ENCODE measurements around the gene GOLGA8A. TPM values are rescaled to one million over a fixed set of nuclear protein-coding genes. Genes with fewer than 3 reads are reported as not detected.

GOLGA8A gene
- total and polyA plus RNA-seq, 2 donors (not counting 3 experiments of a cell fraction or from before 2014, with no cell fraction given), result 17.8 to 61.1 TPM

DNA sequence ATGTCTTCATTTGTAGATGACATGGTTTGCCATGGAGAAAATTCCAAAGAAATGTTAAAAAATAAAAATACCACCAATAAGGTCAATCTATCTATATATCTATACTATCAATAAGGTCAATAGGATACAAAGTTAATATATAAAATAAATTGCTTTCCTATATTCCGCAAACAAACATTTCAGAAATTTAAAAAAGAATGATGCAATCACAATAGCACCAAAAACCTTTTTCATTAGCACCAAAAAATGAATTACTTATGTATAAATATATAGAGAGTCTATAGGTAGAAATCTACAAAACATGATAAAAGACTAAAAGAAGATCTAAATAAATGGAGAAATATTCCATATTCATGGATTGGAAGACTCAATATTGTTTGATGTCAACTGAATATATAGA is 22.8 kb upstream of the GOLGA8A start:
- intact Hi-C loops (cut with micrococcal nuclease), result no loop called here
- Histone ChIP-seq H3K9ac (replicated peaks; ENCODE audit: extremely low read depth, insufficient read depth, low read length) (no peak overlapping the region), H3K9me3 (replicated peaks; ENCODE audit: control insufficient read depth, insufficient read depth, low read length) (no peaks in the 10 kb centered on the region), H3K36me3 (ENCODE audit: control insufficient read depth in 2 of 2, extremely low read depth in 1 of 2, insufficient read depth in 2 of 2, low read length in 2 of 2) (no peaks in the 10 kb centered on the region), H3K4me2 (ENCODE audit: insufficient read depth, low read length) (no peak overlapping the region), H3K27ac (ENCODE audit: insufficient read depth, low read depth, low read length) (no peak overlapping the region), H4K20me1 (replicated peaks; ENCODE audit: control insufficient read depth, extremely low read depth, insufficient read depth, low read length) (no peaks in the 10 kb centered on the region), H3K4me3 (replicated peaks in 1 of 3; ENCODE audit: insufficient read depth in 1 of 3, low read depth in 1 of 3, low read length in 3 of 3) (no peak overlapping the region), H3K27me3 (ENCODE audit: control insufficient read depth in 2 of 2, insufficient read depth in 2 of 2, low read length in 2 of 2) (peaks cover 2 to 31% of the 10 kb centered on the region in 2 experiments), H3K79me2 (ENCODE audit: control insufficient read depth, insufficient read depth, low read length) (no peaks in the 10 kb centered on the region), H3K9me1 (replicated peaks; ENCODE audit: control insufficient read depth, extremely low read depth, insufficient read depth, low read length) (no peaks in the 10 kb centered on the region), H3K4me1 (ENCODE audit: control insufficient read depth, extremely low read depth, insufficient read depth, low read length) (no peaks in the 10 kb centered on the region), H2AFZ (ENCODE audit: low read depth, low read length) (no peak overlapping the region)
- ChIA-PET POLR2A (no interaction called here), CTCF (interaction anchor here (1.2 to 1.6 kb wide), 3 partner anchors 9 to 50 kb away, joined by 4 to 5 read pairs (median 5); no protein-coding TSS in a partner anchor)
- no peak for DNase-seq (ENCODE audit: low read depth, low spot score)
- FAIRE-seq, result no peak
- BruUV-seq (replicated peaks), result no TSS peak
- no peak for TF ChIP-seq EZH2 (IDR thresholded peaks at IDR 0.05; ENCODE audit: borderline replicate concordance, low read depth, low read length, severe bottlenecking)
- no peak for TF ChIP-seq JUN (IDR thresholded peaks at IDR 0.05; ENCODE audit: borderline replicate concordance, insufficient read depth, insufficient read length, low read depth)
- no peak for TF ChIP-seq MAX (IDR thresholded peaks at IDR 0.05; ENCODE audit: insufficient read depth, insufficient read length)
- TF ChIP-seq POLR2AphosphoS5 (IDR thresholded peaks at IDR 0.05; ENCODE audit: insufficient read depth, low read depth, low read length), result no peak
- TF ChIP-seq MYC (IDR thresholded peaks at IDR 0.05; ENCODE audit: low read depth, low read length), result no peak
- TF ChIP-seq, protein P1, sequence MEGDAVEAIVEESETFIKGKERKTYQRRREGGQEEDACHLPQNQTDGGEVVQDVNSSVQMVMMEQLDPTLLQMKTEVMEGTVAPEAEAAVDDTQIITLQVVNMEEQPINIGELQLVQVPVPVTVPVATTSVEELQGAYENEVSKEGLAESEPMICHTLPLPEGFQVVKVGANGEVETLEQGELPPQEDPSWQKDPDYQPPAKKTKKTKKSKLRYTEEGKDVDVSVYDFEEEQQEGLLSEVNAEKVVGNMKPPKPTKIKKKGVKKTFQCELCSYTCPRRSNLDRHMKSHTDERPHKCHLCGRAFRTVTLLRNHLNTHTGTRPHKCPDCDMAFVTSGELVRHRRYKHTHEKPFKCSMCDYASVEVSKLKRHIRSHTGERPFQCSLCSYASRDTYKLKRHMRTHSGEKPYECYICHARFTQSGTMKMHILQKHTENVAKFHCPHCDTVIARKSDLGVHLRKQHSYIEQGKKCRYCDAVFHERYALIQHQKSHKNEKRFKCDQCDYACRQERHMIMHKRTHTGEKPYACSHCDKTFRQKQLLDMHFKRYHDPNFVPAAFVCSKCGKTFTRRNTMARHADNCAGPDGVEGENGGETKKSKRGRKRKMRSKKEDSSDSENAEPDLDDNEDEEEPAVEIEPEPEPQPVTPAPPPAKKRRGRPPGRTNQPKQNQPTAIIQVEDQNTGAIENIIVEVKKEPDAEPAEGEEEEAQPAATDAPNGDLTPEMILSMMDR (IDR thresholded peaks at IDR 0.05; ENCODE audit: extremely low read depth in 1 of 2, insufficient read depth in 1 of 2, low read depth in 1 of 2, low read length in 2 of 2), result no peak
- dilution Hi-C loops (cut with MboI; ENCODE audit: extremely low pct_ligation_motif_present, low sequenced_read_pairs), result no loop called here
